H1 (cell line): ENCODE data around the gene MYO9B. TPM values are rescaled to one million over a fixed set of nuclear protein-coding genes. Genes with fewer than 3 reads are reported as not detected.

Source experiments
- CTCF ChIA-PET: fragments of 300-600 bp; sonication (Branson Sonifier 250); formaldehyde crosslinking; loops from one replicate; lab custom pipeline; 2021; ENCODE audit not compliant: partially characterized antibody; lab: Charles Lee
- POLR2A ChIA-PET: fragments of 300-600 bp; sonication (Branson Sonifier 250); formaldehyde crosslinking; loops from one replicate; lab custom pipeline; 2021; ENCODE audit warnings: inconsistent platforms; ENCODE audit not compliant: partially characterized antibody; lab: Charles Lee
- DNase-seq, 2 experiments: peaks; one replicate each; pipeline versions ENCODE4 v3.0.0 to v3.0.0-alpha.2; 2010 to 2022; ENCODE audit warnings: low spot score in 2 of 2, low read depth in 1 of 2, mixed read lengths in 1 of 2
- FAIRE-seq: peaks from 2 replicates; lab custom pipeline; 2011; peaks lifted over from hg19 to GRCh38; lab: Jason Lieb, UNC
- H2AFZ ChIP-seq: 2 replicates; pipeline ENCODE4 v1.8.1; 2012; ENCODE audit warnings: low read length, inconsistent platforms
- H2AK5ac ChIP-seq: 2 replicates; pipeline ENCODE4 v1.6.1; 2013; ENCODE audit warnings: low read depth, low read length
- H2BK120ac ChIP-seq: replicated peaks from 2 replicates; pipeline ENCODE3; 2013; ENCODE audit warnings: low read depth, low read length, inconsistent platforms
- H2BK12ac ChIP-seq: 2 replicates; pipeline ENCODE4 v1.6.1; 2013; ENCODE audit warnings: low read depth, low read length
- H2BK15ac ChIP-seq: 2 replicates; pipeline ENCODE4 v1.6.1; 2013; ENCODE audit warnings: low read length
- H2BK20ac ChIP-seq: 2 replicates; pipeline ENCODE4 v1.6.1; 2013; ENCODE audit warnings: low read length
- H2BK5ac ChIP-seq: 2 replicates; pipeline ENCODE4 v1.6.1; 2013; ENCODE audit warnings: low read depth, low read length
- H3K14ac ChIP-seq: 2 replicates; pipeline ENCODE4 v1.6.1; 2013; ENCODE audit warnings: inconsistent platforms; ENCODE audit not compliant: insufficient read length
- H3K18ac ChIP-seq: 2 replicates; pipeline ENCODE4 v1.6.1; 2013; ENCODE audit warnings: low read length; ENCODE audit errors: extremely low read depth
- H3K23ac ChIP-seq: 2 replicates; pipeline ENCODE4 v1.6.1; 2013; ENCODE audit warnings: inconsistent platforms; ENCODE audit not compliant: insufficient read length
- H3K23me2 ChIP-seq: 2 replicates; pipeline ENCODE4 v1.6.1; 2013; ENCODE audit warnings: low read depth, low read length
- H3K27ac ChIP-seq: 2 replicates; pipeline ENCODE4 v1.6.1; 2011; ENCODE audit warnings: low read depth, low read length, inconsistent platforms
- H3K27me3 ChIP-seq, 4 experiments: replicated peaks in 1 of 4; 1 replicate in 1 of 4; 2 replicates in 3 of 4; pipeline versions ENCODE4 v1.6.1 to v1.8.1; 2011 to 2013; ENCODE audit warnings: low read length in 3 of 4, mild to moderate bottlenecking in 3 of 4, inconsistent platforms in 2 of 4, mixed read lengths in 2 of 4, moderate library complexity in 1 of 4; ENCODE audit not compliant: control insufficient read depth in 3 of 4, insufficient read depth in 3 of 4; ENCODE audit errors: extremely low read depth in 1 of 4
- H3K36me3 ChIP-seq, 4 experiments: 2 replicates each; pipeline versions ENCODE4 v1.6.1 to v1.8.1; 2011 to 2013; ENCODE audit warnings: mild to moderate bottlenecking in 4 of 4, low read length in 3 of 4, moderate library complexity in 2 of 4, control low read depth in 1 of 4, inconsistent platforms in 1 of 4; ENCODE audit not compliant: insufficient read depth in 4 of 4, control insufficient read depth in 2 of 4
- H3K4ac ChIP-seq: replicated peaks from 2 replicates; pipeline ENCODE3; 2013; ENCODE audit warnings: low read length, low read depth, mixed read lengths, inconsistent platforms; ENCODE audit not compliant: insufficient read length
- H3K4me1 ChIP-seq, 4 experiments: replicated peaks in 1 of 4; 1 replicate in 1 of 4; 2 replicates in 3 of 4; pipeline versions ENCODE4 v1.6.1 to v1.8.1; 2011 to 2013; ENCODE audit warnings: low read length in 3 of 4, inconsistent platforms in 2 of 4, mixed read lengths in 1 of 4; ENCODE audit not compliant: insufficient read depth in 4 of 4, control insufficient read depth in 3 of 4
- H3K4me2 ChIP-seq, 2 experiments: 2 replicates each; pipeline versions ENCODE4 v1.6.1 to v1.8.1; 2011 to 2013; ENCODE audit warnings: low read depth in 2 of 2, low read length in 2 of 2, control low read depth in 1 of 2, inconsistent platforms in 1 of 2, mild to moderate bottlenecking in 1 of 2; ENCODE audit not compliant: insufficient read depth in 1 of 2
- H3K4me3 ChIP-seq, 4 experiments: fragments of 200-600, 300-600 bp in 1 of 4; sonication (generic), shearing (Covaris generic), sonication (Bioruptor Twin) in 1 of 4; 2 replicates each; pipeline versions ENCODE4 v1.5.1 to v1.8.1; 2011 to 2016; ENCODE audit warnings: low read length in 4 of 4, low read depth in 3 of 4, control low read depth in 2 of 4, inconsistent platforms in 2 of 4, mild to moderate bottlenecking in 2 of 4, mixed read lengths in 1 of 4, moderate library complexity in 1 of 4; ENCODE audit not compliant: insufficient read depth in 2 of 4; ENCODE audit errors: extremely low read depth in 1 of 4
- H3K56ac ChIP-seq: replicated peaks from 2 replicates; pipeline ENCODE3; 2013; ENCODE audit warnings: low read depth, mild to moderate bottlenecking, mixed read lengths, low read length, inconsistent platforms; ENCODE audit not compliant: insufficient read length
- H3K79me1 ChIP-seq: 2 replicates; pipeline ENCODE4 v1.6.1; 2013; ENCODE audit warnings: low read depth, low read length, control low read depth
- H3K79me2 ChIP-seq, 2 experiments: 2 replicates each; pipeline versions ENCODE4 v1.6.1 to v1.8.1; 2012 to 2013; ENCODE audit warnings: low read length in 2 of 2, mild to moderate bottlenecking in 2 of 2, inconsistent platforms in 1 of 2; ENCODE audit not compliant: insufficient read depth in 2 of 2, control insufficient read depth in 1 of 2
- H3K9ac ChIP-seq, 4 experiments: replicated peaks in 1 of 4; 1 replicate in 1 of 4; 2 replicates in 3 of 4; pipeline versions ENCODE4 v1.6.1 to v1.8.1; 2011 to 2013; ENCODE audit warnings: low read depth in 3 of 4, low read length in 3 of 4, control low read depth in 2 of 4, mild to moderate bottlenecking in 2 of 4, moderate library complexity in 2 of 4, inconsistent platforms in 1 of 4; ENCODE audit errors: extremely low read depth in 1 of 4
- H3K9me3 ChIP-seq, 2 experiments: 2 replicates each; pipeline versions ENCODE4 v1.6.1 to v1.8.1; 2012 to 2013; ENCODE audit warnings: mild to moderate bottlenecking in 2 of 2, moderate library complexity in 2 of 2, control low read depth in 1 of 2, inconsistent platforms in 1 of 2, low read depth in 1 of 2, low read length in 1 of 2, mixed read lengths in 1 of 2; ENCODE audit not compliant: insufficient read depth in 2 of 2
- H4K20me1 ChIP-seq, 2 experiments: replicated peaks in 1 of 2; 2 replicates each; pipeline versions ENCODE3 to v1.8.1; 2011 to 2013; ENCODE audit warnings: inconsistent platforms in 2 of 2, low read length in 2 of 2, mild to moderate bottlenecking in 1 of 2; ENCODE audit not compliant: insufficient read depth in 2 of 2, control insufficient read depth in 1 of 2
- H4K5ac ChIP-seq: 2 replicates; pipeline ENCODE4 v1.6.1; 2013; ENCODE audit warnings: low read length, low read depth, mixed read lengths, inconsistent platforms; ENCODE audit not compliant: insufficient read length
- H4K8ac ChIP-seq: 2 replicates; pipeline ENCODE4 v1.8.0; 2013; ENCODE audit warnings: mild to moderate bottlenecking, moderate library complexity, low read length, inconsistent platforms; ENCODE audit not compliant: insufficient read depth; ENCODE audit errors: extremely low read depth
- H4K91ac ChIP-seq: replicated peaks from 2 replicates; pipeline ENCODE3; 2013; ENCODE audit warnings: low read length, mixed read lengths, inconsistent platforms; ENCODE audit not compliant: insufficient read length
- SP2 ChIP-seq: IDR thresholded peaks from 2 replicates; pipeline ENCODE4 v1.6.1; 2012; ENCODE audit warnings: mild to moderate bottlenecking, low read length, inconsistent platforms
- WGBS, 2 experiments: shearing (Covaris generic) in 1 of 2; methylation state at CpG; one replicate each; pipeline versions ENCODE4 v1.1.6 to v1.1.7; 2013 to 2015; ENCODE audit warnings: low lambda C conversion rate in 2 of 2, mixed read lengths in 2 of 2, inconsistent platforms in 1 of 2, low coverage in 1 of 2, missing lambda C conversion rate in 1 of 2; ENCODE audit not compliant: insufficient replicate concordance in 2 of 2, insufficient coverage in 1 of 2, insufficient read length in 1 of 2; ENCODE audit errors: extremely low coverage in 1 of 2, missing lambda C conversion rate in 1 of 2; 5-methylcytosine and 5-hydroxymethylcytosine counted together
- polyA plus RNA-seq, 7 experiments: library from polyadenylated mRNA; depleted of rRNA in 3 of 7; stranded (reverse) in 5 of 7; unstranded in 2 of 7; fragments of >200 nt in 5 of 7; fragments of 200-250 nt in 2 of 7; gene quantifications; 1 replicate in 5 of 7; 2 replicates in 1 of 7; 4 replicates in 1 of 7; pipeline versions ENCODE4 v1.2.1 to v1.2.3, GENCODE V29; 2011 to 2013; ENCODE audit warnings: missing spikeins in 2 of 7, mixed read lengths in 2 of 7
- total RNA-seq: library from RNA; stranded (reverse); fragmentation: NEBNext Ultra II Directional; extraction: Animal tissue kit (Norgen Biotek cat#: 25700); gene quantifications from 2 replicates; pipeline ENCODE4 v1.2.1, GENCODE V29; 2021

Gene MYO9B
- total and polyA plus RNA-seq, 2 of the 8 experiments (the other 6 are each of a cell fraction or from before 2014, with no cell fraction given): 27.6 to 77.1 TPM

DNA sequence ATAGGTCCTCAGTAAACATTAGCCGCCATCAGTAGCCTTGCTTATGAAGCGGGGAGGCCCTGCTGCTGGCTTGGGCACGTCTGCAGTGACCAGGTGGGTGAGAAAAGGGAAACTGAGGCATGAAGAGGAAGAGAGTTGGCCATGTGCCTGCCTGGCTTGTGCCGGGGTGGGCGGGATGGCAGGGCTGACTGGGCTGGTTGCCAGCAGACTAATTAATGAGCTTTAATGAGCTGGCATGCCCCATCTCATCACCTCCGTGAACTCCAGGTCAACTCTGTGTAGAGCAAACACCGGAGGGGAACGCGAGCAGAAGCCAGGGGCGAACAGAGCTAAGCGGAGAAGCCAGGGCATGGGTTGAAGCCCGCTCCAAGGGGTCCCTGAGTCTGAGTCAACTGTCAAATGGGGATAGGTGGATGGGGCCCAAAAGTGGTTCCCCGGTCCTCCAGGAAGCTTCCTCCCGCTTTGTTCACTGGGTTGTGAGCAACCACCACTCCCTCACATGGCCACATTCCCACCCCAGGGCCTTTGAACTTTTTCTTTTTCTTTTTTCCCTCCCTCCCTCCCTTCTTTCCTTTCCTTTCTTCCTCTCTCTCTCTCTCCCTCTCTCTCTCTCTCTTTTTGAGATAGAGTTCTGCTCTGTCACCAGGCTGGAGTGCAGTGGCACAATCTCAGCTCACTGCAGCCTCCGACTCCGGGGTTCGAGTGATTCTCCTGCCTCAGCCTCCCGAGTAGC, 161.4 kb downstream of the MYO9B start:
- ChIA-PET CTCF (interaction anchor here (0.6 to 1.8 kb wide), 10 partner anchors 9 to 1014 kb away, joined by 3 to 6 read pairs (median 3); no protein-coding TSS in a partner anchor), POLR2A (interaction anchor here (1.0 to 12.3 kb wide), 13 partner anchors 6 to 84 kb away, joined by 3 to 118 read pairs (median 5); partner anchors contain the start of genes ANKLE1, NR2F6, OCEL1 and USE1)
- Histone ChIP-seq H4K8ac (no peak overlapping the region; the same call in 1 of the 2 replicates), H2AFZ (no peak overlapping the region), H3K79me2 (peaks cover 12 to 51% of the 10 kb centered on the region in 2 experiments; a peak in 3 of 4 replicates), H4K20me1 (peaks cover 15 to 21% of the 10 kb centered on the region in 2 experiments), H3K4ac (no peak overlapping the region), H3K18ac (no peak overlapping the region; the same call in 1 of the 2 replicates), H2BK120ac (no peak overlapping the region), H3K27ac (no peak overlapping the region), H3K27me3 (no peaks in the 10 kb centered on the region), H3K23me2 (peaks cover 4% of the 10 kb centered on the region; the same call in 1 of the 2 replicates), H3K9me3 (no peaks in the 10 kb centered on the region), H3K14ac (no peak overlapping the region), H3K36me3 (peaks cover 6 to 28% (median 9%) of the 10 kb centered on the region in 4 experiments), H2BK12ac (peak overlapping the region; percentile 60; the same call in 1 of the 2 replicates), H3K56ac (no peak overlapping the region), H2BK20ac (peak overlapping the region; percentile 48; the same call in 1 of the 2 replicates), H3K23ac (no peak overlapping the region), H2BK15ac (no peak overlapping the region), H2AK5ac (no peak overlapping the region), H2BK5ac (peak overlapping the region; percentile 93), H4K91ac (peak overlapping the region; percentile 70), H4K5ac (no peak overlapping the region), H3K4me2 (peak overlapping the region in 1 of 2 experiments; percentile 92; a peak in 1 of 4 replicates), H3K4me3 (peak overlapping the region in 1 of 4 experiments; percentile 45; a peak in 1 of 8 replicates), H3K4me1 (peaks cover 3 to 11% (median 7%) of the 10 kb centered on the region in 4 experiments), H3K79me1 (peaks cover 18% of the 10 kb centered on the region), H3K9ac (no peak overlapping the region)
- DNase-seq (no peak), FAIRE-seq (no peak)
- 87% methylated on average over 16 of the region's 18 CpGs; no CpG with 5 or more reads in 1 of the 2 experiments for WGBS, 2 experiments
- TF ChIP-seq SP2: no peak
